ENCODE data around the gene NOL6.
"Not testable (repeated sequence)": the region's sequence is repeated elsewhere in the genome, so short reads cannot be mapped to it uniquely, and the experiment has no call there.

Gene NOL6

GRCh38 chr9:33433871-33434270 is 39.9 kb downstream of the NOL6 start:
- no peak for FAIRE-seq
- TF ChIP-seq POLR2AphosphoS5 (IDR thresholded peaks at IDR 0.05; ENCODE audit: low read depth, low read length) (no peak), PAX5 (IDR thresholded peaks at IDR 0.05; ENCODE audit: insufficient read depth, low read length, severe bottlenecking) (no peak), POLR2A (IDR thresholded peaks at IDR 0.05; ENCODE audit: low read depth, low read length) (no peak), TAF1 (IDR thresholded peaks at IDR 0.05; ENCODE audit: low read depth, low read length) (no peak), SPI1 (IDR thresholded peaks at IDR 0.05; ENCODE audit: low read depth, low read length) (no peak), POU2F2 (IDR thresholded peaks at IDR 0.05; ENCODE audit: low read depth, low read length) (no peak)
- no peak for DNase-seq (ENCODE audit: insufficient read length, low spot score)

- DNase-seq (ENCODE audit: insufficient read length, low spot score) (no peak), FAIRE-seq (no peak)
- no peak for TF ChIP-seq POLR2AphosphoS5 (IDR thresholded peaks at IDR 0.05; ENCODE audit: low read depth, low read length)
- no peak for TF ChIP-seq TAF1 (IDR thresholded peaks at IDR 0.05; ENCODE audit: low read depth, low read length)
- TF ChIP-seq POLR2A (IDR thresholded peaks at IDR 0.05; ENCODE audit: low read depth, low read length), result no peak
Measured at GRCh38 chr9:33431420-33431819, 42.3 kb downstream of the NOL6 start.

- DNase-seq (ENCODE audit: insufficient read length, low spot score), result no peak
- no peak for TF ChIP-seq POLR2AphosphoS5 (IDR thresholded peaks at IDR 0.05; ENCODE audit: low read depth, low read length)
- no peak for TF ChIP-seq POLR2A (IDR thresholded peaks at IDR 0.05; ENCODE audit: low read depth, low read length)
- TF ChIP-seq POU2F2 (IDR thresholded peaks at IDR 0.05; ENCODE audit: low read depth, low read length), result no peak
- TF ChIP-seq SPI1 (IDR thresholded peaks at IDR 0.05; ENCODE audit: low read depth, low read length), result no peak
- TF ChIP-seq TAF1 (IDR thresholded peaks at IDR 0.05; ENCODE audit: low read depth, low read length), result no peak
- no peak for TF ChIP-seq PAX5 (IDR thresholded peaks at IDR 0.05; ENCODE audit: insufficient read depth, low read length, severe bottlenecking)
- no peak for FAIRE-seq
Measured at GRCh38 chr9:33430942-33431341, 42.8 kb downstream of the NOL6 start.

- no peak for FAIRE-seq
- DNase-seq (ENCODE audit: insufficient read length, low spot score), result no peak
- TF ChIP-seq POLR2A (IDR thresholded peaks at IDR 0.05; ENCODE audit: low read depth, low read length) (no peak), TAF1 (IDR thresholded peaks at IDR 0.05; ENCODE audit: low read depth, low read length) (no peak), PAX5 (IDR thresholded peaks at IDR 0.05; ENCODE audit: insufficient read depth, low read length, severe bottlenecking) (no peak), SPI1 (IDR thresholded peaks at IDR 0.05; ENCODE audit: low read depth, low read length) (no peak), POLR2AphosphoS5 (IDR thresholded peaks at IDR 0.05; ENCODE audit: low read depth, low read length) (no peak), POU2F2 (IDR thresholded peaks at IDR 0.05; ENCODE audit: low read depth, low read length) (no peak)
Measured at GRCh38 chr9:33429256-33429985, 44.3 kb downstream of the NOL6 start.

GRCh38 chr9:33426843-33427293 is 46.9 kb downstream of the NOL6 start:
- FAIRE-seq (no peak), DNase-seq (ENCODE audit: insufficient read length, low spot score) (no peak)
- TF ChIP-seq PAX5 (IDR thresholded peaks at IDR 0.05; ENCODE audit: insufficient read depth, low read length, severe bottlenecking), result no peak
- no peak for TF ChIP-seq SPI1 (IDR thresholded peaks at IDR 0.05; ENCODE audit: low read depth, low read length)
- TF ChIP-seq TAF1 (IDR thresholded peaks at IDR 0.05; ENCODE audit: low read depth, low read length), result no peak
- TF ChIP-seq POLR2AphosphoS5 (IDR thresholded peaks at IDR 0.05; ENCODE audit: low read depth, low read length), result no peak
- no peak for TF ChIP-seq POLR2A (IDR thresholded peaks at IDR 0.05; ENCODE audit: low read depth, low read length)
- TF ChIP-seq POU2F2 (IDR thresholded peaks at IDR 0.05; ENCODE audit: low read depth, low read length), result no peak

GRCh38 chr9:33425128-33425533 is 48.6 kb downstream of the NOL6 start:
- DNase-seq (ENCODE audit: insufficient read length, low spot score) (no peak), FAIRE-seq (no peak)
- no peak for TF ChIP-seq POU2F2 (IDR thresholded peaks at IDR 0.05; ENCODE audit: low read depth, low read length)
- TF ChIP-seq SPI1 (IDR thresholded peaks at IDR 0.05; ENCODE audit: low read depth, low read length), result no peak
- no peak for TF ChIP-seq POLR2A (IDR thresholded peaks at IDR 0.05; ENCODE audit: low read depth, low read length)
- no peak for TF ChIP-seq PAX5 (IDR thresholded peaks at IDR 0.05; ENCODE audit: insufficient read depth, low read length, severe bottlenecking)
- TF ChIP-seq TAF1 (IDR thresholded peaks at IDR 0.05; ENCODE audit: low read depth, low read length), result no peak
- TF ChIP-seq POLR2AphosphoS5 (IDR thresholded peaks at IDR 0.05; ENCODE audit: low read depth, low read length), result no peak

- FAIRE-seq; DNase-seq (ENCODE audit: insufficient read length, low spot score): not testable (repeated sequence)
Measured at GRCh38 chr9:33424492-33424891, 49.2 kb downstream of the NOL6 start.

DNA sequence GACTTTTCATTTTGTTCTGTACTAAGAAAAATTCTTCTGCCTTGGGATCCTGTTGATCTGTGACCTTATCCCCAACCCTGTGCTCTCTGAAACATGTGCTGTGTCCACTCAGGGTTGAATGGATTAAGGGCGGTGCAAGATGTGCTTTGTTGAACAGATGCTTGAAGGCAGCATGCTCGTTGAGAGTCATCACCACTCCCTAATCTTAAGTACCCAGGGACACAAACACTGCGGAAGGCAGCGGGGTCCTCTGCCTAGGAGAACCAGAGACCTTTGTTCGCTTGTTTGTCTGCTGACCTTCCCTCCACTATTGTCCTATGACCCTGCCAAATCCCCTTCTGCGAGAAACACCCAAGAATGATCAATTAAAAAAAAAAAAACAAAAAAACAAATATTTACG is 49.7 kb downstream of the NOL6 start:
- not testable (repeated sequence) for DNase-seq (ENCODE audit: insufficient read length, low spot score); FAIRE-seq

DNA sequence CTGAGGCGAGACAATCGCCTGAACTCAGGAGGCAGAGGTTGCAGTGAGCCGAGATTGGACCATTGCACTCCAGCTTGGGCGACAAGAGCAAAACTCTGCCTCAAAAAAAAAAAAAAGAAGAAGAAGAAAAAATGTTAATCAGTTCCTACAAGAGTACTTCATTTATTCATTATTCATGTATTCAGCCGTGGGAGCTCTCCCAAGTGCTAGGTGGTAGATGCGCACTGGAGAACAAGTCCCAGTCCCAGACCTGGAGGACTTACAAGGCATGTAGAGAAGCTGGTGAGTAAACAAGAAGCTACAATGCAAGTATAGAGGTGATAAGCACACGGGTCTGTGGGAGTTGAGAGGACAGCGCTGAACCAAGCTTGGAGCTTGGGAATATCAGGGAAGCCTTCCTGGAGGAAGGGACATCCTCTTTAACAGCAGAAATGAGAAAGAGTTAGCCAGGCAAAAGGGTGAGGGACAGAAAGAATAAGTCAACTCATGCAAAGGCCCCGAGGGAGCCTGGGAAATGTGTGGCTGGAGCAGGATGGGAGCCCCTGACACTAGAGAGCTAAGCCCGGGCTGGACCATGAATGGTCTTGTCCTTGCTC is 53.9 kb downstream of the NOL6 start:
- DNase-seq (ENCODE audit: insufficient read length, low spot score) (no peak), FAIRE-seq (no peak)
- TF ChIP-seq TAF1 (IDR thresholded peaks at IDR 0.05; ENCODE audit: low read depth, low read length) (no peak), POU2F2 (IDR thresholded peaks at IDR 0.05; ENCODE audit: low read depth, low read length) (no peak), POLR2AphosphoS5 (IDR thresholded peaks at IDR 0.05; ENCODE audit: low read depth, low read length) (no peak), SPI1 (IDR thresholded peaks at IDR 0.05; ENCODE audit: low read depth, low read length) (no peak), POLR2A (IDR thresholded peaks at IDR 0.05; ENCODE audit: low read depth, low read length) (no peak), PAX5 (IDR thresholded peaks at IDR 0.05; ENCODE audit: insufficient read depth, low read length, severe bottlenecking) (no peak)

DNA sequence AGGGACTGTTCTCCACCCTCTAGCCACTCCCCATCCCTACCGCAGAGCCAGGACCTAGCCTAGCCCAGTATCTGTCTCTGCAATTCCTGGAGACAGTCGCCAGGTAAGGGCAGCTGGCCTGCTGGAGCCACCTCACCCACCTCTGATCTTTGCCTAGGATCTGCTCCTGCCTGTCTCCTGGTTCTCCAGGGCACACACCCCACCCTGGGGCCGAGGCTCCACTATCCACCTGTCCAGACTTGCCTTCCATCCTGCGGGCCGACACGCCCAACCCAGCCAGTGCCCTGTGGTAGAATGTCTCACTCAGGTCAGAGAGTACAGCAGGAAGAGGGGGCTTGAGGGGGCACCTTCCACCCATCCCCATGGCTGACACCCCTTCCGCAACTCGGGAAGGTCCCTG is 55.6 kb downstream of the NOL6 start:
- no peak for DNase-seq (ENCODE audit: insufficient read length, low spot score)
- TF ChIP-seq SPI1 (IDR thresholded peaks at IDR 0.05; ENCODE audit: low read depth, low read length) (no peak), POU2F2 (IDR thresholded peaks at IDR 0.05; ENCODE audit: low read depth, low read length) (no peak), POLR2AphosphoS5 (IDR thresholded peaks at IDR 0.05; ENCODE audit: low read depth, low read length) (no peak), PAX5 (IDR thresholded peaks at IDR 0.05; ENCODE audit: insufficient read depth, low read length, severe bottlenecking) (no peak), POLR2A (IDR thresholded peaks at IDR 0.05; ENCODE audit: low read depth, low read length) (no peak), TAF1 (IDR thresholded peaks at IDR 0.05; ENCODE audit: low read depth, low read length) (no peak)
- FAIRE-seq, result no peak
